Smooth muscle cell (in vitro differentiated cells): Measurements from ENCODE around the gene SPTBN1. TPM values are rescaled to one million over a fixed set of nuclear protein-coding genes. Genes with fewer than 3 reads are reported as not detected.
"Not testable (repeated sequence)": the region's sequence is repeated elsewhere in the genome, so short reads cannot be mapped to it uniquely, and the experiment has no call there.

Experiments used
- DNase-seq: peaks from one replicate; lab custom pipeline; 2025; ENCODE audit not compliant: unreplicated experiment; lab: John Stamatoyannopoulos, UW
- H2AFZ ChIP-seq: fragments of 200-600 bp; sonication (generic); 2 replicates; pipeline ENCODE4 v1.6.0; 2016; ENCODE audit warnings: antibody characterized with exemption, low read depth, mild to moderate bottlenecking
- H3F3A ChIP-seq: fragments of 200-600 bp; sonication (generic); 2 replicates; pipeline ENCODE4 v1.6.0; 2017; ENCODE audit warnings: antibody characterized with exemption, low read depth
- H3K27ac ChIP-seq: fragments of 200-600 bp; sonication (generic); 2 replicates; pipeline ENCODE4 v1.5.1; 2016; ENCODE audit warnings: low read depth, mild to moderate bottlenecking
- H3K27me3 ChIP-seq: fragments of 200-600 bp; sonication (generic); 2 replicates; pipeline ENCODE4 v1.6.1; 2016; ENCODE audit warnings: low read depth, mild to moderate bottlenecking
- H3K36me3 ChIP-seq: fragments of 200-600 bp; sonication (generic); 2 replicates; pipeline ENCODE4 v1.5.1; 2016; ENCODE audit warnings: low read depth
- H3K4me1 ChIP-seq: fragments of 200-600 bp; sonication (generic); 2 replicates; pipeline ENCODE4 v1.5.1; 2016; ENCODE audit warnings: low read depth
- H3K4me2 ChIP-seq: fragments of 200-600 bp; sonication (generic); 2 replicates; pipeline ENCODE4 v1.6.0; 2016; ENCODE audit warnings: mild to moderate bottlenecking
- H3K4me3 ChIP-seq: fragments of 200-600 bp; sonication (generic); 2 replicates; pipeline ENCODE4 v1.5.1; 2016; ENCODE audit warnings: mild to moderate bottlenecking
- H3K79me2 ChIP-seq: fragments of 200-600 bp; sonication (generic); 2 replicates; pipeline ENCODE4 v1.6.0; 2016; ENCODE audit warnings: low read depth, mild to moderate bottlenecking
- H3K9ac ChIP-seq: fragments of 200-600 bp; sonication (generic); 2 replicates; pipeline ENCODE4 v1.6.0; 2016; ENCODE audit warnings: low read depth
- H3K9me3 ChIP-seq: fragments of 200-600 bp; sonication (generic); replicated peaks from 2 replicates; pipeline ENCODE4 v1.5.1; 2016; ENCODE audit warnings: low read depth
- H4K20me1 ChIP-seq: fragments of 200-600 bp; sonication (generic); 2 replicates; pipeline ENCODE4 v1.6.0; 2016; ENCODE audit warnings: low read depth
- CTCF ChIP-seq: fragments of 200-600 bp; sonication (generic); IDR thresholded peaks from 2 replicates; pipeline ENCODE4 v1.5.1; 2017; ENCODE audit warnings: borderline replicate concordance, mild to moderate bottlenecking, antibody characterized with exemption; ENCODE audit not compliant: insufficient read depth, poor library complexity, severe bottlenecking
- WGBS: methylation state at CpG from one replicate; pipeline ENCODE4 v1.1.7; 2016; ENCODE audit warnings: low lambda C conversion rate; 5-methylcytosine and 5-hydroxymethylcytosine counted together
- polyA plus RNA-seq: library from polyadenylated mRNA; unstranded; fragments of >200 nt; fragmentation: Nextera tagmentation; extraction: Ambion mirVana; gene quantifications from 2 replicates; pipeline ENCODE4 v1.2.1, GENCODE V29; 2016
- total RNA-seq: library from RNA; depleted of rRNA; stranded (reverse); fragments of >200 nt; gene quantifications from 2 replicates; pipeline ENCODE4 v1.2.3, GENCODE V29; 2014

The SPTBN1 gene
- total and polyA plus RNA-seq, 2 experiments from 2014 or later, result 78.7 to 186 TPM

DNA sequence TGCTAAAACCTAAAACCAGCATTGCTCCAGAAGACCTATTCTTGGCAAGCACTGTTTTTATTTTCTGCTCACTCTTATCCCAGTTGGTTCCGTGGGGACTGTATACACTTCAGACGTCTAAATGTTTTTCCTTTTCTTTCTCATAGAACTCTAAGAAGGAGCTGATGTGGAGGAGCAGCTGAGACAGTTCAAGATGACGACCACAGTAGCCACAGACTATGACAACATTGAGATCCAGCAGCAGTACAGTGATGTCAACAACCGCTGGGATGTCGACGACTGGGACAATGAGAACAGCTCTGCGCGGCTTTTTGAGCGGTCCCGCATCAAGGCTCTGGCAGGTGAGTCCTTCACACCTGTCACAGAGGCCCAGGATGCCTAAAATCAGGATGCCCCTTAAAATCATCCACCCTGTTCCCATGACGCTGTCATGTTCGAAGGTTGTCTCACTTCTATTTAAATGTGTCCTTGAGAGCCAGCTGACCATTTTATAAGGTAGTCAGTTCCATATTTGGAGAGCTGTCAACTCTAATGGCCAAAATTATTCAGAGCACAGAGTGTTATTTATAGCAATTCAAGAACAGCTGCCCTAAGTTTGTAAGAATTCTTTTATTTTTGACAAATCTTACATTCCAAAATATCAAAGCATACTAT is 70.2 kb downstream of the SPTBN1 start:
- WGBS, result 95% methylated on average over 12 of the region's 12 CpGs
- Histone ChIP-seq H4K20me1 (peaks cover 49% of the 10 kb centered on the region), H3K79me2 (peaks cover 84% of the 10 kb centered on the region)

GRCh38 chr2:54528311-54528955 is 72.3 kb downstream of the SPTBN1 start:
- Histone ChIP-seq H3K36me3 (peaks cover 7% of the 10 kb centered on the region), H3K79me2 (peaks cover 82% of the 10 kb centered on the region), H4K20me1 (peaks cover 28% of the 10 kb centered on the region), H3K27ac (peak overlapping the region; percentile 42), H3K4me1 (peaks cover 12% of the 10 kb centered on the region), H3F3A (peaks cover 14% of the 10 kb centered on the region), H3K9ac (no peak overlapping the region), H3K4me2 (no peak overlapping the region), H3K27me3 (no peaks in the 10 kb centered on the region), H3K4me3 (no peak overlapping the region), H2AFZ (no peak overlapping the region), H3K9me3 (no peaks in the 10 kb centered on the region)
- no peak for DNase-seq
- TF ChIP-seq CTCF, result no peak
- WGBS, result 82% methylated on average over 1 of the region's 1 CpG

More for the DNA sequence above, 70.2 kb downstream of the SPTBN1 start:
- H2AFZ ChIP-seq, result no peak overlapping the region
- no peak for DNase-seq
- no peak overlapping the region for H3K4me2 ChIP-seq
- no peaks in the 10 kb centered on the region for H3K9me3 ChIP-seq
- H3K4me1 ChIP-seq, result peaks cover 7% of the 10 kb centered on the region
- TF ChIP-seq CTCF, result no peak
- H3K27ac ChIP-seq, result no peak overlapping the region
- no peak overlapping the region for H3K9ac ChIP-seq
- no peak overlapping the region for H3K4me3 ChIP-seq
- H3K27me3 ChIP-seq, result no peaks in the 10 kb centered on the region
- peaks cover 7% of the 10 kb centered on the region for H3K36me3 ChIP-seq
- peaks cover 14% of the 10 kb centered on the region for H3F3A ChIP-seq

DNA sequence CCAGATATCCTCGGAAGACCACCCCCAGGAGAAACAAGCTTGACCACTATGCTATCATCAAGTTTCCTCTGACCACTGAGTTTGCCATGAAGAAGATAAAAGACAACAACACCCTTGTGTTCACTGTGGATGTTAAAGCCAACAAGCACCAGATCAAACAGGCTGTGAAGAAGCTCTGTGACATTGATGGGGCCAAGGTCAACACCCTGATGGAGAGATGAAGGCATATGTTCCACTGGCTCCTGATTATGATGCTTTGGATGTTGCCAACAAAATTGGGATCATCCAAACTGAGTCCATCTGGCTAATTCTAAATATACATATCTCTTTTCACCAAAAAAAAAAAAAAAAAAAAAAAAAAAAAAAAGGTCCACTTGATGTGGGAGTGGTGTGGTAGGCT is 73.4 kb downstream of the SPTBN1 start:
- H3K9ac ChIP-seq, H3K27me3 ChIP-seq, H3K4me2 ChIP-seq, H3K9me3 ChIP-seq, DNase-seq, H3K36me3 ChIP-seq, H3K4me3 ChIP-seq, H2AFZ ChIP-seq: not testable (repeated sequence)
- Histone ChIP-seq H3K27ac (peak overlapping the region; percentile 42), H3K79me2 (peaks cover 85% of the 10 kb centered on the region), H3K4me1 (peaks cover 12% of the 10 kb centered on the region), H4K20me1 (peaks cover 17% of the 10 kb centered on the region), H3F3A (peaks cover 11% of the 10 kb centered on the region)
- WGBS, result 90% methylated on average over 1 of the region's 1 CpG

DNA sequence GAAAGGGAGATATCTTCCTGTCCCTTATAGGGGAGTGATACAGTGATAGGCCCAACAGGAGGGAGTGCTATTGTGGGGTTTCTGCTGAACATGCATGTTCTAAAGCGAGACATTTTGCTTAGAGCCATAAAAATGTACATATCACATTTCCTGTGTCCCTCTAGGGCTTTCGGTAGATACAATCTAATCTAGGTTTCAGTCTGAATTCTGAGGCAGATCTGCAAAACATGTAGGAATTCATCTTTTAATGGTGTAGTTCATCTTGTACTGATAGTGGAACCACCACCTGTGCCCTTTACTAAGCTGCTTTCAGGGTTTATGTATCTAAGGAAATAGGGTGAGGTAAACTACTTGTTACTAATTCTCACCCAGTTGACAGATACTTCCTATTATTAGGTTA is 73.8 kb downstream of the SPTBN1 start:
- Histone ChIP-seq H3K9ac (no peak overlapping the region), H3K4me2 (no peak overlapping the region), H4K20me1 (peaks cover 13% of the 10 kb centered on the region), H3K9me3 (no peaks in the 10 kb centered on the region), H3K27me3 (no peaks in the 10 kb centered on the region), H2AFZ (no peak overlapping the region), H3K36me3 (peaks cover 7% of the 10 kb centered on the region), H3F3A (peaks cover 11% of the 10 kb centered on the region), H3K4me1 (peaks cover 11% of the 10 kb centered on the region), H3K4me3 (no peak overlapping the region), H3K79me2 (peaks cover 85% of the 10 kb centered on the region), H3K27ac (peak overlapping the region; percentile 98)
- DNase-seq, result no peak
- 93% methylated on average over 2 of the region's 2 CpGs for WGBS
- TF ChIP-seq CTCF, result no peak
